NCI-H226 (cell line): Measurements from ENCODE around the gene IFIT5.
"Not testable (repeated sequence)": the region's sequence is repeated elsewhere in the genome, so short reads cannot be mapped to it uniquely, and the experiment has no call there.

ENCODE experiments used
- DNase-seq: peaks from one replicate; pipeline ENCODE4 v3.0.0-alpha.2; 2015

Gene IFIT5

DNA sequence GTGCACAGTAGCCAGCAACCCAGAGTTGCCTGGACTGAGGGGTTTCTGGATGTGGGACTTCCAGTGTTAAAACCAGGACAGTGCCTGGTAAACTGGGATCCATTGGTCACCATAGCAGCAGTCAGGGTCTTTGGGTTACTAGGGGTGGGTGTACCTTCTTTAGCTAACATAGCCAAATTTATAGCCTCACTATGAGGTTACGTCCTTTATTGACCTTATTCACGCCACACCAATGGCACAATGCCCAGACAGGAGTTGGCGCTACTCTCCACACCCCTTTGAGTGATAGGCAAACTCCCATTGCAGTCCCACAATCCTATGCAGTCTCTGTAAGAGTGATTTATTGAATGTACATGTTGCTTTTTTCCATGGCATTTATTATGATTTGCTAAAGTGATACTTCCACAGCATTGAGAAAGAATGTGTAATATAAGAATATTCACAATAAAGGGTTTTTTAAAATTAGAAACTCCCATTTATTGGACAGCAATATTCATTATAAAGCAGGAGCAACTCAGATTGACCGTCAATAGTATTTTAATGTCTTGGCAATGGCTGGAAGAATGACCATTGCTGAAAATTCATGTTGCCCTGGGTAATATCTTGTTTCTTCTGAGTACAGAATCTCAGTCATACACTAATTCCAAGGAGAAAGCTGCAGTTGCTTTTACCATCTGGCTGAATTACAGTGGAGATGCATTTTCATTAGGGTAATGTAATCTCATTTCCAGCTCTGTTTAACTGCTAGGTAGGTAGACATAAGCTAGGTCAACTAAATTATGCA lies 26.1 kb downstream of the IFIT5 start:
- DNase-seq: no peak

DNA sequence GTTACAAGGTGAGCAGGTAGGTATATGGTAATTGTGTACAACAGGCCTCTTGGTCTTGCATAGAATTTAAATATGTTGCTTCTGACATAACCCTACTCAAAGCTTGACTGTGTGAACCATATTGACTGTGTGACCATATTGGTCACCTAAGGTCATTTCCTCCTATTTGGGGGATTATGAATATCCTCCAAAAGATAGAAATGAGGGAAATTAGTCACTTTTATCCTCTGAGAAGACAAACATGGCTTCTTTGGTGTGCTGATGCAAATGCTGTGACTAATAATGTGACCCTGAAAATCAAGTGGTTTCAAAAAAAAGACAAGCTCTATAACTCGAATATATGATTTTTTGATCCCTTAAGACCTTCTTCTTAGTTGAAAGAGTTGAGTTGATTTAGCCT lies 27.9 kb downstream of the IFIT5 start:
- no peak for DNase-seq

GRCh38 chr10:89444819-89445218 lies 30.5 kb downstream of the IFIT5 start:
- not testable (repeated sequence) for DNase-seq

GRCh38 chr10:89450901-89451300 lies 36.5 kb downstream of the IFIT5 start:
- DNase-seq: no peak

- no peak for DNase-seq
These were observed 37.8 kb downstream of the IFIT5 start for GRCh38 chr10:89452193-89452592.

DNA sequence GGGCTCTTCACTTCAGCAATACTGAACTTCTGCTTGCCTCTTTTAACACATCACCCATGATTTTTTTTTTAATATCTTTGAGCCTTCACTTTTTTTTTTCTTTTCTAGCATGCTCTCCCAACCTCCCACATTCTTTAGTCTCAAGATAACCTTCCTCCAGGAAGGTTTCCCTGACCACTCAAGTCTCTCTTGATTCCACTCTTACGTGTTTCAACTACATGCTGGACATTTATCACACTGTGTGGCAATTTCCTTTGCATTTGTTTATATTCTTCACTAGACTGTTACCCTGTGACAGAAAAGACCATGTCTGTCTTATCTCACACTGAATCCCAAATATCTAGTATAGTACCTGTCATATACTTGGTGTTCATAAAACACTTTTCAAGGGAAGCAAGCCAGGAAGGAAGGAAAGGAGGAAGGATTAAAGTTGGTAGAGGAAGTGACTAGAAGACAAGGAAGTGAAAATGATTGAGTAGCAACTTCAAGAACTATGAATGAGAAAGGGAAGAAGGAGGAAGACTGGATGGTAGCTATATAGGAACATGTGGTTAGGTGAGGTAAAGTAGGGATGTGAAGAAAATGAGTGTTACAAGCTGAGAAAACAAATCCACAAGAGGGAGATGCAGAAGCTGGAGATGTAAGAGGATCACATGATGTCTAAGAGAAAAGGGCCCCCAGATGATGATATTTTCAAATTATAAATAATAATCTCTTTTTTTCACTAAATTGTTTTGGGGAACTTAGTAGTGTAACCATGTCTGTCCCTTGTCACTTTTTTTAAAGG lies 40.4 kb downstream of the IFIT5 start:
- peak; percentile 72 for DNase-seq

DNA sequence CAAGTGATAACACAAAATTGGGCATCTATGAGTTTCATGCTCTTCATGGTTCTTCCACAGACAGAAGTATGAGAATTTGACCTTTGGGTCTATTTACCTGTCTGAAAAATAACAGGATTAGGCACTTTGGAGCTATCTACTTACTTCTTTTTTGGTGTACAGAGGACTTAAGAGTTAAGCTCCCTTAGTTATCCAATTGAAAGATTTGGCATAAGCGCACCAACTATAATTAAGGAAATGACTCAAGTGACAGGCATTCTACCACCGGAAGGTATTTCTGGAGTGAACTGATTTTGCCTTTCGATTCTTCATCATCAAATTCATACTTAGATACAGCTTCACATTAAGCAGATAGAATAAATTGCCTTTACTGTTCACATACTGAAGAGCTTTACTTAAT lies 43.9 kb downstream of the IFIT5 start:
- peak; percentile 65 for DNase-seq

DNA sequence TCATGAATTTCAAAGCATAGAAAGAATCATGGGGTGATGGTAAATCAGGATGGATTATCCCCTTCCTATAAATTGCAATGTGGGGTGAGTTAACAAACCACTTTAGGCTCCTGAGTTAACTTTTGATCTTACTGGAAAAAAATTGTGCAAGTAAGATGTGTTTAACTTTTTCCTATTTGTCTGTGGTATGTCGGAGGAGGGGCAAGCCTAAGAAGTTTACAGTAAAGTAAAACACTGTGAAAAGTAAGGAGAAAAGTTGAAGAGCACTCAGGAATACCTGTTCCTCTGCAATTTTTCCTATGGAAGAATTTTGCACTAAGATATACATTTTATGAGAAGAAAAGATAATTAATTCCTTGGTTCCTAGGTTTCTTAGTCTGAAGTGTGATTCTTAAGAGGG lies 44.4 kb downstream of the IFIT5 start:
- DNase-seq: no peak

- DNase-seq: no peak
These were observed 49.6 kb downstream of the IFIT5 start for GRCh38 chr10:89463846-89464537.

DNA sequence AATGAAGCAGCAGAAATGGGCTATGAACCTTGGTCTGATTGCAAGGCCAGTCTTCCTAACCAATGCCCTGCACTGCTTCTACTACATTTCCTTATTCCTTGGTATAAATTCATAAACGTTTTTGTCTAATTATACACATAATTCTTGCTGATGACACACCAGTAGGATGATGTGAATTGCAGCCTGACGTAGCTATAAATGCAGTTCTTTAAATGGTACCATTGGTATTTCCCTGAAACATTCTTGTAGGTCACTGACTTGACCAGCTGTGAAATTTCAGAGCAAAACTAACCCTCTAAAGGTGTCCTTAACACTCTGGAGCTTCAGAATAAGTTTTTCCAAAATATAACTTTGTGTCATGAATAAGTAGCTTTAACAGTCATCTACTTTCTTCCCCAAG lies 50.8 kb downstream of the IFIT5 start:
- no peak for DNase-seq

DNA sequence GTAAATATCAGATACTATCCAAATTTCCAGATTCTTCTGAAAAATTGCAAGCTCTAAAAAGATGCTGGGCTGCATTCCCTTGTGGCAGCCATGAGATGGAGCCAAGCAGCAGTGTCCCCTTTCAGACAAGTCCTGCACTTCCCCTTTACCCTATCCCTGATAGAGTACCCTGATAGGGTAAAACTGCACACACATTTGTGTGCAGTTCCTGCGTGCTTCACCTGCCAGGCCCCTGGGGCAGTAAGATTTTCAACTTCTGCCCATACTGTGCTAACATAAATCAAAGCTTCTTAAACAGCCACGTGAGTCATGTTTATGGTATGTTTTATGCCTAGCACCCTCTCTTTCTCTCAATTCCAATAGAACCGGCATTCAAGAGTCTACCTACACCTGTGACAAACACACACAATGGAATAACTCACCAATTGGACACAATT lies 52.2 kb downstream of the IFIT5 start:
- DNase-seq: peak; percentile 71

GRCh38 chr10:89468191-89468965 lies 54.0 kb downstream of the IFIT5 start:
- DNase-seq: no peak

DNA sequence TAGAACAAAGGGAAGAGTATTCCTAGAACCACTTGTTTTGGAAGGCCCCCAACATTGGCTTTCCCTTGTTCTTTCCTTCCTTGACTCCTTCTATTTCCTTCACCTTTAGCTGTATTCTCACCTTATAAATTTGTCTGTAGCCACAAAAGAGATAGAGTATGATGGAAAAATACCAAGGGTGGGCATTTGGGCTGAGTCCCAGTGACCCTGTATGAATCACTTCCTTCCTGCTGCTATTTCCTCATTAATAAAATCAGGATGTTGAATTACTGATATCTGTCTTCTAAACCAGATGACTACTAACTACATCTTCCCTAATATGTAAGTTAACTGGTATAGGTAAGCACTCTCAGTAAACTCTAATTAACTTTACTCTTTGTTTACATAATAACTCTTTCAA lies 55.1 kb downstream of the IFIT5 start:
- DNase-seq: no peak
